Measurements from ENCODE around the gene NKX2-2.

NKX2-2 gene

DNA sequence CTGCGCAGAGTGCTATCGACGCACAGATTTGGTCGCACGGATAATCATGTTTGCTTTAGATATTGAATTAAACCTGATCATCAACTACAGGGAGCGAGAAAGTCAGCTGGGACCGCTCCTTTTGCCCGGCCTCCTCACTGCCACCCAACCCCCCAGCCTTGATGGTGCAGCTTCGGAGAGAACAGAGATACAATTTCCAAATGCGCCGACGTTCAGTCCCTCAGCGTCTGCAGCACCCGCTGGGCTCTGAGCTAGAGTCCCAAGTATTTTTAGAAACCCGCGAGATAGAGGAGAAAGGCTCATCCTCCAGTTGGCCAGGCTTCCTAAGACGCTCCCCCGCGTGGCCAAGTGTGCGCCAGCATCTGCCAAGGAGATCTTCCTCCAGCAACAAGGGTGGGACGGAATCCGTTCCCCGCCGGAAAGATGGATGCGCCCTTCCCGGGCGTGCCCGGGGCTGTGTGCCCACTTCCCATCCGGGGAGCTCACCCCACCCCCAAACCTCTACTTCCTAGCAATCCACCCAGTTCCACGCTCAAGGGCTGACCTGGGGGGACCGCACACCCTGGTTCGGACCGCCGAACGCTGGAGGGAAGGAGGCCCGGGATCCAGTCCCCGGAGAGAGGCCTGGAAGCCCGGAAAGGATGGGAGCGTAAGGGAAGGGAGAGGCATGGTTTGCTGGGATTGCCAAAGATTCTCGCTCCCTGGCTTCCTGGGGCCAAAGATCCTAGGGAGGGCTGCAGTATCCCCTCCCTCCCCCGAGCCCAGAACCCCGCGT, 4.1 kb downstream of the NKX2-2 start:
- Histone ChIP-seq H3K9ac (ENCODE audit: low read length in 5 of 5) (no peak overlapping the region), H3K9me3 (ENCODE audit: control insufficient read depth in 5 of 5, low read length in 5 of 5) (no peaks in the 10 kb centered on the region), H3K36me3 (ENCODE audit: control insufficient read depth in 5 of 5, insufficient read depth in 5 of 5, low read length in 5 of 5) (no peaks in the 10 kb centered on the region), H3K27me3 (ENCODE audit: control insufficient read depth in 5 of 5, insufficient read depth in 4 of 5, low read length in 5 of 5) (peaks cover 47 to 86% (median 75%) of the 10 kb centered on the region in 5 donors), H3K27ac (ENCODE audit: low read depth, low read length) (no peak overlapping the region), H3K4me1 (ENCODE audit: control insufficient read depth in 5 of 5, insufficient read depth in 5 of 5, low read length in 5 of 5) (peaks cover 0 to 63% (median 60%) of the 10 kb centered on the region in 5 donors), H3K4me3 (ENCODE audit: low read depth in 1 of 5, low read length in 5 of 5) (peak overlapping the region; percentile 24 to 66 (median 55))

DNA sequence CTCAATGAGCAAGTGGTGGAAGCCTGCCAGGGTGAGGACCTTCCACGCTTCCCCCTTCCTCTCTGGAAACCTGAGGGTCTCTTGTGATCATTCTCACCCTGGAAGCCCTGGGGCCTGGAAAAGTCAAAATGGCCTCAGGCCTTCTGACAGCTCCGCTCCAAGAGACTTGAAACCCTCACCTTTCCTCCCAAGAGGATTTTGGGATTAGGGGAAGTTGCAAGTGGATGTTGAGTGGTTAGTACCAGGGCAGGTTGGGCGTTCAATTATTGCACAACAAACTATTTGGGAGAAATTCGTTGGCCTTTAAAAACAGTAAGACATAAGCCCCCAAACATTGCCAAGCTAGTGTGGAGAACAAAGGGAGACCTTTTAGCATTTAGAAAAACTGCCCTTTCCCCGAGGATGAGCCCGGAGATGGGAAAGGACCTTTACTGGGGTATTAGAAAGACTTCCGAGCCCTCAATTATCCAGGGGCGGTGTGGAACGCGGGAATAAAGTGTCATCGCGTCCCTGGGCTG, 4.7 kb downstream of the NKX2-2 start:
- Histone ChIP-seq H3K27ac (ENCODE audit: low read depth, low read length) (no peak overlapping the region), H3K27me3 (ENCODE audit: control insufficient read depth in 5 of 5, insufficient read depth in 4 of 5, low read length in 5 of 5) (peaks cover 47 to 89% (median 79%) of the 10 kb centered on the region in 5 donors), H3K9ac (ENCODE audit: low read length in 5 of 5) (no peak overlapping the region), H3K9me3 (ENCODE audit: control insufficient read depth in 5 of 5, low read length in 5 of 5) (no peaks in the 10 kb centered on the region), H3K4me1 (ENCODE audit: control insufficient read depth in 5 of 5, insufficient read depth in 5 of 5, low read length in 5 of 5) (peaks cover 0 to 58% (median 54%) of the 10 kb centered on the region in 5 donors), H3K4me3 (ENCODE audit: low read depth in 1 of 5, low read length in 5 of 5) (no peak overlapping the region), H3K36me3 (ENCODE audit: control insufficient read depth in 5 of 5, insufficient read depth in 5 of 5, low read length in 5 of 5) (no peaks in the 10 kb centered on the region)

DNA sequence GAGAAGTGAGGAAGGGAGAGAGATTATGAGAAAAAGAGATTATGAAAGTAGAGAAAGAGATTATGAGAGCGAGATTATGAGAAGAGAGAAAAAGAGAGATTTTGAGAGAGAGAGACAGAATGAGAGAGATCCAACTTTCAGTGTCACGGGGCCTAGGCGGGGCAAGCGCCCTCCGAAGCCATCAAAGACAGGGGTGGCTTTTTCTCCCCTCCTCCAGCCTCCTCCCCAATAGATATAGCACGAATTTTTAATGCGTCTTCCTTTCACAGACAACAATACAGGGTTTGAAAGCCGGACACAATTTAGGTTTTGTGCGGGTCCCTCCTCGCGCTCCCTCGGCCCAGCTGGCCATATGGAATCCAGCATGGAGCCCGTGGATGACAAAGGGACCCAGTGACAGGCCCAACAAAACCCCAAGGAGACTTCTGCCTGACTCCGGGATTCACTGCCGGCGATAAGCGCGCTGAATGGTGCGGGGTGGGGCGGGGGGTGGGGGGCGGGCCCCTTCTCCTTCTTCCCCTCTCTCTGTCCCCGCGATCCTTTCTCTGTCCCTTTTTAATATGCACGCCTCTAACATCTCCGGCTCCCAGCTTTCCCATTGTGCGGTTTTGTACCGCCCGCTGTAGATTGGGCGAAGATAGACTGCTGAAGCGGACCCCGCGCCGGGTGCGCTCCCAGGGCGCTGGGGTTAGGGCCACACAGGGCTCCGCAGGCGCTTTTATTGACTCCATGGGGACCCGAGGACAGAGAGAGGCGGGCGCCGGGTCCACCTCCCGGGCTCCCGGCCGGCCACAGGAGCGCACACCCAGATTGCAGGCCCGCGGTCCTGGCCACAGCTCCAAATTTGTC, 5.4 kb downstream of the NKX2-2 start:
- no peak overlapping the region for H3K4me3 ChIP-seq (ENCODE audit: low read depth in 1 of 5, low read length in 5 of 5)
- no peak overlapping the region for H3K9ac ChIP-seq (ENCODE audit: low read length in 5 of 5)
- no peak overlapping the region for H3K27ac ChIP-seq (ENCODE audit: low read depth, low read length)
- no peaks in the 10 kb centered on the region for H3K36me3 ChIP-seq (ENCODE audit: control insufficient read depth in 5 of 5, insufficient read depth in 5 of 5, low read length in 5 of 5)
- H3K9me3 ChIP-seq (ENCODE audit: control insufficient read depth in 5 of 5, low read length in 5 of 5) = no peaks in the 10 kb centered on the region
- H3K4me1 ChIP-seq (ENCODE audit: control insufficient read depth in 5 of 5, insufficient read depth in 5 of 5, low read length in 5 of 5) = peaks cover 0 to 53% (median 48%) of the 10 kb centered on the region in 5 donors
- peaks cover 47 to 87% (median 78%) of the 10 kb centered on the region in 5 donors for H3K27me3 ChIP-seq (ENCODE audit: control insufficient read depth in 5 of 5, insufficient read depth in 4 of 5, low read length in 5 of 5)

DNA sequence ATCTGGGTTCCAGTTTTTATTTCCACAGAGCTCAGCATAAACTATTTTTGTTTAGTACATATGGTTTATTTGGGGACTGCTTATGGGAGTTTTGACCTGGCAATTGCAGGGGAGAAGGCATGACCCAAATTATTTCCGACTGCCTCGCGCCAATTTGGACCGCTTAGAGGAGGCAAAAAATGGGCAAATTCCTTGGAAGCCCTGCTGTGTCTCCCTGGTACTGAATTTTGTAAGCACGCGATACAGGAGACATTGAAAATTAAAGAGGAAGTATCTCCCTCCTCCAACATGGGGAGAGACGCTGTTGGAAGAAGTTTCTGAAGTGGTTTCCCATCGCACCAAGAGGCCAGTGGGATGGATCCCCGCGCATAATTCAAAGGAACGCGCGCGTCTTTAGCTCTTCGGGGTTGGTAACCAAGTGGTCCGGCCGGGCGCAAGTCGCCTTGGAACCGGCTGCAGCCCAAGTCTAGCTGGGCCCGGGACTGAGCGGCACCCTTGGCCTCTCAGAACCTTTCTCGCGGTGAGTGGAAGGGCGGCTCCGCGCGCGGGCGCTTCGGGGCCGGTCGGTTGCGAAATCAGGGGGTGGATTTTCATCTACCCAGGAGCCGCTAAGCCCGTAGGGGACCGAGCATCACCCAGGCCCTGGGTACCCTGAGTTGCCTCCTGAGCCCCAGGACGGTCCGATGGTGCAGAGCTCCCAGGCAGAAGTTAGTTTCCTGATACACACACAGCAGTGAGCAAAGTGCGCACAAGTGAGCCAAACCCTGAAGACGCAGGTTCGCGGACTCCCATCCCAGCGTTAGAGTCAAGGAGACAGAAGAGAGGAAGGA, 6.2 kb downstream of the NKX2-2 start:
- Histone ChIP-seq H3K27me3 (ENCODE audit: control insufficient read depth in 5 of 5, insufficient read depth in 4 of 5, low read length in 5 of 5) (peaks cover 42 to 87% (median 72%) of the 10 kb centered on the region in 5 donors), H3K4me3 (ENCODE audit: low read depth in 1 of 5, low read length in 5 of 5) (no peak overlapping the region), H3K9me3 (ENCODE audit: control insufficient read depth in 5 of 5, low read length in 5 of 5) (no peaks in the 10 kb centered on the region), H3K27ac (ENCODE audit: low read depth, low read length) (no peak overlapping the region), H3K9ac (ENCODE audit: low read length in 5 of 5) (no peak overlapping the region), H3K4me1 (ENCODE audit: control insufficient read depth in 5 of 5, insufficient read depth in 5 of 5, low read length in 5 of 5) (peaks cover 0 to 45% (median 40%) of the 10 kb centered on the region in 5 donors), H3K36me3 (ENCODE audit: control insufficient read depth in 5 of 5, insufficient read depth in 5 of 5, low read length in 5 of 5) (no peaks in the 10 kb centered on the region)

DNA sequence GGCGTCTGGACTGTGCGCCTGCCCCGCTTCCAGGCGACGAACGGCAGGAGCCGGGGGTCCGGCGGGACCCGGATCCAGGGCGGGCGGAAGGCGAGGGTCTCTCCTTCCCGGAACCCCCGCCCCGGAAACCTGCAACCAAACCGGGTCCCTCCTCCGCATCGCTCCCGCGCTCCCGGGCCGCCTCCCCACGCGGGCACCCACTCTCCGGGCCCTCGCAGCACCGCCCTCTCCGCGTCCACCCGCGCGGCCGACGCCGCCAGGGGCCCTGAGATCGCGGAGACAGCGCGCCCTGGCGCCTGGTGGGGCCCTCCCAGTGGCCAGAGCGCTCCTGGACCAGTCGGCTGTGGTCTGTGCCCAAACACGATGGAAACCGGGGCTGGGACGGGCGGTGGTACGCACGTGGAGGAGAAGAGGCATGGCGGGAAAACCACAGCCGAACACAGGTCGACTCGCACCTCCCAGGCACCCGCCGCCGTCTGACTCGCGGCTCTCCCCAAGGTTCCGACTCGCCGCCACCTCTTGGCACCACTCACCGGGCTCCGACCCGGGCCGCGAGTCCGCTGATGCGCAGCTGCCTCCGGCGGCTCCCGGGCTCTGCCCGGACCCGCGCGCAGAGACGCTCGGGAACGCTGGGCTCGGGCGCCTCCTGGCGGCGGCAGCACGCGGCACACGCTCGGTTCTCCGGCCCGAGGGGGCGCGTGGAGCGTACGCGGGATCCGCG, 7.9 kb downstream of the NKX2-2 start:
- Histone ChIP-seq H3K9me3 (ENCODE audit: control insufficient read depth in 5 of 5, low read length in 5 of 5) (no peaks in the 10 kb centered on the region), H3K27me3 (ENCODE audit: control insufficient read depth in 5 of 5, insufficient read depth in 4 of 5, low read length in 5 of 5) (peaks cover 28 to 82% (median 67%) of the 10 kb centered on the region in 5 donors), H3K4me3 (ENCODE audit: low read depth in 1 of 5, low read length in 5 of 5) (peak overlapping the region in 4 of 5 donors; percentile 48 to 66 (median 54)), H3K27ac (ENCODE audit: low read depth, low read length) (no peak overlapping the region), H3K9ac (ENCODE audit: low read length in 5 of 5) (no peak overlapping the region), H3K4me1 (ENCODE audit: control insufficient read depth in 5 of 5, insufficient read depth in 5 of 5, low read length in 5 of 5) (peaks cover 0 to 33% (median 31%) of the 10 kb centered on the region in 5 donors), H3K36me3 (ENCODE audit: control insufficient read depth in 5 of 5, insufficient read depth in 5 of 5, low read length in 5 of 5) (no peaks in the 10 kb centered on the region)

DNA sequence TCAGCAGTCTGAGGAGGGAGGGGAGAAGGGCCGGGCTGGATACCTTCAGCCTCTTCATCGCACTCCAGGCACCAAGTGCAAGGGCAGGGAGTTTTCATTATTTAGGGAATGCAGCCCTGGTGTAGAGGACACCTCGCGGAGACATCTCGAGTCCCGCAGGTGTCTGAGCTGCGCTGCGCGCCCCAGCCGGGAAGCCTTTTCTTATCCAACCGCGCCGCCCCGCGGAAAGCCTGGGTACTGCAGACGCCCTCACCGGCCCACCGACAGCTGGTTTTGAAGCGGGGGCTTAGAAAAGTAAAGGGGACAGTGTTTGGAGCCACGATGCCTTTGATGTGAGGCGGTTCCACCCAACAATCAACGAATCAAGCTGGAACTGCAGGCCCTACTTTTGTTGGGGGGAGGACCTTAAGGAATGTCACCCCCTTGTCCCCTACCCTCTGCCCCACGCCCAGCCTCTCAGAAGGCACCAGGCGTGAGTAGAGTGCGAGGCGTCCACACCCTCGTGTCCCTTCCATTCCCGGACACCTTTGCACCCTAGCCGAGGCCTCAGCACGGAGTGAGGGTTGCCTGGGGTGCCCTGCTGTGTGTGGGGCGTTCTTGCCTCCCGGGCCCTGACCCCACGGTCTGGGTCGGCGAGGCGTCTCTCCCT, 8.6 kb downstream of the NKX2-2 start:
- Histone ChIP-seq H3K9me3 (ENCODE audit: control insufficient read depth in 5 of 5, low read length in 5 of 5) (no peaks in the 10 kb centered on the region), H3K9ac (ENCODE audit: low read length in 5 of 5) (no peak overlapping the region), H3K4me3 (ENCODE audit: low read depth in 1 of 5, low read length in 5 of 5) (peak overlapping the region in 4 of 5 donors; percentile 29 to 66 (median 54)), H3K27me3 (ENCODE audit: control insufficient read depth in 5 of 5, insufficient read depth in 4 of 5, low read length in 5 of 5) (peaks cover 26 to 83% (median 72%) of the 10 kb centered on the region in 5 donors), H3K36me3 (ENCODE audit: control insufficient read depth in 5 of 5, insufficient read depth in 5 of 5, low read length in 5 of 5) (no peaks in the 10 kb centered on the region), H3K4me1 (ENCODE audit: control insufficient read depth in 5 of 5, insufficient read depth in 5 of 5, low read length in 5 of 5) (peaks cover 0 to 29% (median 28%) of the 10 kb centered on the region in 5 donors), H3K27ac (ENCODE audit: low read depth, low read length) (no peak overlapping the region)

DNA sequence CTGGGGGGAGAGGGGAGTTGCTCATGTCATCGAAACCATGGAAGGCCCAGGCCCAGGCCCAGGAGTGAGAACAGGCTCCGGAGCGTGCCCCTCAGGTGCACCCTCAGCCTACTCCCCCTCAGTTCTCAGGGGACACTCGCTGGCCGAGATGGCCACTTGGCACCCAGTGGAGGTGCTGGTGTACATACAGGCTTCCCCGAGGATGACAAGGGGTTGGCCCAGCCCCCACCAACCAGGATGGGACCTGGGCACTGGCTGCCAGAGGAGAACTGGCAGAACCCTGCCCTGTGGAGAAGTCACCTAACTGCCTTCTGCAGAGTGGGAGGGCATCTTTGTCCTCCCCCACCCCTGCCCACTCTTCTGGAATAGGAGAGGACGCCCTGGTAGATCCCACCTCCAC, 9.5 kb downstream of the NKX2-2 start:
- Histone ChIP-seq H3K27ac (ENCODE audit: low read depth, low read length) (no peak overlapping the region), H3K4me3 (ENCODE audit: low read depth in 1 of 5, low read length in 5 of 5) (no peak overlapping the region), H3K27me3 (ENCODE audit: control insufficient read depth in 5 of 5, insufficient read depth in 4 of 5, low read length in 5 of 5) (peaks cover 23 to 78% (median 65%) of the 10 kb centered on the region in 5 donors), H3K36me3 (ENCODE audit: control insufficient read depth in 5 of 5, insufficient read depth in 5 of 5, low read length in 5 of 5) (no peaks in the 10 kb centered on the region), H3K9me3 (ENCODE audit: control insufficient read depth in 5 of 5, low read length in 5 of 5) (no peaks in the 10 kb centered on the region), H3K4me1 (ENCODE audit: control insufficient read depth in 5 of 5, insufficient read depth in 5 of 5, low read length in 5 of 5) (peaks cover 0 to 20% (median 19%) of the 10 kb centered on the region in 5 donors), H3K9ac (ENCODE audit: low read length in 5 of 5) (no peak overlapping the region)

DNA sequence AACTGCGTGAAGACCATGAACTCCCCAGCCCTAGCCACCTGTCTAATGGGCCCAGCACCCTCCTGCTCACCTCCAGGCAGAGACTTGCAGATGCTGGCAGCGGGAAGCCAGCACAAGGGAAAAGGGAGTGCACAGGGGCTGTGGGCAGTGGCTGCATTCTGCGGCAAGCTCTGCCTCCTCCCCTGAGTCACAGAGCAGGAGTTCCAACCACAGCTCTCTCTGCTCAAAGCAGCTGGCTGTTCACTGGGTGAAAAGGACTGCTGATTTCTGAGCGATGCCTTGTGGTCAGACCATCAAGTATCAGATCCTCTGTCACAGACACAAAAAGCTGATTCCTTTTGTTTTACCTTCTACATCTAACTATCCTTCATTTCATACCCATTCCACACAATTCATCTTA, 10.5 kb downstream of the NKX2-2 start:
- Histone ChIP-seq H3K9ac (ENCODE audit: low read length in 5 of 5) (no peak overlapping the region), H3K27me3 (ENCODE audit: control insufficient read depth in 5 of 5, insufficient read depth in 4 of 5, low read length in 5 of 5) (peaks cover 18 to 70% (median 61%) of the 10 kb centered on the region in 5 donors), H3K9me3 (ENCODE audit: control insufficient read depth in 5 of 5, low read length in 5 of 5) (no peaks in the 10 kb centered on the region), H3K4me1 (ENCODE audit: control insufficient read depth in 5 of 5, insufficient read depth in 5 of 5, low read length in 5 of 5) (peaks cover 0 to 20% (median 19%) of the 10 kb centered on the region in 5 donors), H3K4me3 (ENCODE audit: low read depth in 1 of 5, low read length in 5 of 5) (no peak overlapping the region), H3K36me3 (ENCODE audit: control insufficient read depth in 5 of 5, insufficient read depth in 5 of 5, low read length in 5 of 5) (no peaks in the 10 kb centered on the region), H3K27ac (ENCODE audit: low read depth, low read length) (no peak overlapping the region)
